Fibroblast of lung (primary cell): ENCODE results near the gene VEPH1.

Source experiments
- EZH2 ChIP-seq: IDR thresholded peaks from 2 replicates; pipeline ENCODE4 v1.5.1; 2012; ENCODE audit warnings: low read length, control low read depth, mild to moderate bottlenecking; ENCODE audit errors: missing control alignments
- TF ChIP-seq, protein P1 (sequence below), 2 donors: IDR thresholded peaks in 1 of 2; conservative IDR thresholded peaks in 1 of 2; 1 replicate in 1 of 2; 2 replicates in 1 of 2; pipeline ENCODE4 v1.5.1; 2011 to 2012; ENCODE audit warnings: low read length in 2 of 2, control low read depth in 1 of 2, inconsistent platforms in 1 of 2, low read depth in 1 of 2, mild to moderate bottlenecking in 1 of 2

GRCh38 chr3:157327018-157327417 lies 176.2 kb downstream of the VEPH1 start:
- TF ChIP-seq, protein P1, sequence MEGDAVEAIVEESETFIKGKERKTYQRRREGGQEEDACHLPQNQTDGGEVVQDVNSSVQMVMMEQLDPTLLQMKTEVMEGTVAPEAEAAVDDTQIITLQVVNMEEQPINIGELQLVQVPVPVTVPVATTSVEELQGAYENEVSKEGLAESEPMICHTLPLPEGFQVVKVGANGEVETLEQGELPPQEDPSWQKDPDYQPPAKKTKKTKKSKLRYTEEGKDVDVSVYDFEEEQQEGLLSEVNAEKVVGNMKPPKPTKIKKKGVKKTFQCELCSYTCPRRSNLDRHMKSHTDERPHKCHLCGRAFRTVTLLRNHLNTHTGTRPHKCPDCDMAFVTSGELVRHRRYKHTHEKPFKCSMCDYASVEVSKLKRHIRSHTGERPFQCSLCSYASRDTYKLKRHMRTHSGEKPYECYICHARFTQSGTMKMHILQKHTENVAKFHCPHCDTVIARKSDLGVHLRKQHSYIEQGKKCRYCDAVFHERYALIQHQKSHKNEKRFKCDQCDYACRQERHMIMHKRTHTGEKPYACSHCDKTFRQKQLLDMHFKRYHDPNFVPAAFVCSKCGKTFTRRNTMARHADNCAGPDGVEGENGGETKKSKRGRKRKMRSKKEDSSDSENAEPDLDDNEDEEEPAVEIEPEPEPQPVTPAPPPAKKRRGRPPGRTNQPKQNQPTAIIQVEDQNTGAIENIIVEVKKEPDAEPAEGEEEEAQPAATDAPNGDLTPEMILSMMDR (conservative IDR thresholded peaks at IDR 0.05 in 1 of 2, IDR thresholded peaks at IDR 0.05 in 1 of 2; ENCODE audit: low read depth in 1 of 2, low read length in 2 of 2), result no peak
- no peak for TF ChIP-seq EZH2
